ENCODE data around the gene MAML3.

GRCh38 chr4:139840773-139841172, 313.2 kb downstream of the MAML3 start:
- TF ChIP-seq POLR2A (IDR thresholded peaks at IDR 0.05) (no peak), CTCF (IDR thresholded peaks at IDR 0.05 in 8 of 11, conservative IDR thresholded peaks at IDR 0.05 in 3 of 11) (no peak), POLR2AphosphoS5 (IDR thresholded peaks at IDR 0.05) (no peak)

Measured in spleen (tissue), 7 donors.